ENCODE data around the gene CSF2.

The CSF2 gene

DNA sequence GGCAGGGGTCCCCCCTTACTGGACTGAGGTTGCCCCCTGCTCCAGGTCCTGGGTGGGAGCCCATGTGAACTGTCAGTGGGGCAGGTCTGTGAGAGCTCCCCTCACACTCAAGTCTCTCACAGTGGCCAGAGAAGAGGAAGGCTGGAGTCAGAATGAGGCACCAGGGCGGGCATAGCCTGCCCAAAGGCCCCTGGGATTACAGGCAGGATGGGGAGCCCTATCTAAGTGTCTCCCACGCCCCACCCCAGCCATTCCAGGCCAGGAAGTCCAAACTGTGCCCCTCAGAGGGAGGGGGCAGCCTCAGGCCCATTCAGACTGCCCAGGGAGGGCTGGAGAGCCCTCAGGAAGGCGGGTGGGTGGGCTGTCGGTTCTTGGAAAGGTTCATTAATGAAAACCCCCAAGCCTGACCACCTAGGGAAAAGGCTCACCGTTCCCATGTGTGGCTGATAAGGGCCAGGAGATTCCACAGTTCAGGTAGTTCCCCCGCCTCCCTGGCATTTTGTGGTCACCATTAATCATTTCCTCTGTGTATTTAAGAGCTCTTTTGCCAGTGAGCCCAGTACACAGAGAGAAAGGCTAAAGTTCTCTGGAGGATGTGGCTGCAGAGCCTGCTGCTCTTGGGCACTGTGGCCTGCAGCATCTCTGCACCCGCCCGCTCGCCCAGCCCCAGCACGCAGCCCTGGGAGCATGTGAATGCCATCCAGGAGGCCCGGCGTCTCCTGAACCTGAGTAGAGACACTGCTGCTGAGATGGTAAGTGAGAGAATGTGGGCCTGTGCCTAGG is at the start of gene CSF2:
Gene CSF2, plus strand, starts transcription at position 559 of the 783 bp plus-strand sequence. Its CDS starts 35 bp downstream, at position 594.
- DNase-seq = peak; percentile 26

DNA sequence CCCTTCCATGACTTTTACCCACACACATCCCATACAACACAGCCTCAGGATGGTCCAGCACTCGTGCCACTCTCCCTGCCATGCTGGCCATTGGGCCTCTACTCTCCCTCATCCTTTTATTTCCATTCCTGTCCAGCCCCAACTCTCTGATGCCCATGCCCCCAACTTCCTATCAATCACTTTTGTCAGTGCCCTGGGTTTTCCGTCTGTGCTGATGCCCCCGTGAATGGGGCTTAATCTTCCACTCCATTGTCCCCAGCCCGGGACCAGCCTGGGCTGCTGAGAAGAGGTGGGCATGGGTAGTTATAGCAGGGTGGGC is 49.5 kb upstream of the CSF2 start:
- no peak for DNase-seq

DNA sequence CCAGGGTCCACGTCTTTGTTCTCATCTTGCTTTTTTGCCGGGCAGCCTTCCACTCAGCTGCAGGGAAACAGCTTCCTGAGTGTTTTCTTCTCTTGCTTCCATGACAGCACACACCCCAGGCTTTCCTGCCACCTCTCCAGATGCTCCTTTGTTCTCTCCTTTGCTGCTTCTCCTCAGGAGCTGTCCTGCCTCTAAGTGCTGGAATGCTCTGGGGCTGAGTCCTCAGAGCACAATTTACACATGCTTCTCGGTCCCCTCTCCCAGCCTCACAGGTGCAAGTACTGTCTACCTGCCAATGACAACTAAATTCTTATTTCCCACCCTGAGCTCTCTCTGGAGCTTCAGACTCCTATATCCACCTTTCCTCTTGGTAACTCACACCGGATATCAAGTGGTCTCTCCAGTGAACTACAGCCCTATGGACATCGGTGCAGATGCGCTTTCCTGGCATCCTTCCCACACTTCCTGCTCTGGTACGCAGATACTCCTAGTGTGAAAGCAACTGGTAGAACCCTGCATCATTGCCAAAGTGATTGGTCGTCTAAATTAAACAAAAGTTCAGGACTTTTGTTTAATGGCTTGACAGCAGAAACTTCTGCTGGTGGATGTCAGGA is 48.7 kb upstream of the CSF2 start:
- no peak for DNase-seq

DNA sequence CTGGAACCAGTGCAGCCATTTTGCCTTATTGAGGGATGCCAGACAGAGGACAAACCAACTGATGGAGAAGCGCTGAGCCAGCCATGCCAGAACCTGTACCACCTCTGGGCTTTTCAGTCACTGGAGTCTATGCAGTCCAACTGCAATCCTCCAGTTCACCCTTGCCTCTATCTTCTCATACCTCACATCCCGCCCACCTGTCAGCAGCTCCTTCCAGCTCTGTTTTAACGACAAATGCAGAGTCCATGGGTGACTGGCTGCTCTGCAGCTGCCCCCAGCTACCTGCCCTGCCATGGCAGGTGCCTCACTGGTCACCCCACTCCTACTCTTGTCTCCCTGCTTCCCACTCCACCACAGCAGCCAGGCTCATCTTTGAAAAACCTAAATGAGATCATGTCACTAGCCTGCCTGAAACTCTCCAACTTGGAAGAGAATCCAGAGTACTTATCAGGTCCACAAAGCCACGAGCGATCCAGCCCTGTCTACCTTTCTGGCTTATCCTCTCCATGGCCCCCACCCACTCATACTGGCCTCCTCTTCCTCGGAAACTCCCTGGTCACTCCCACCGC is 48.1 kb upstream of the CSF2 start:
- DNase-seq = no peak

DNA sequence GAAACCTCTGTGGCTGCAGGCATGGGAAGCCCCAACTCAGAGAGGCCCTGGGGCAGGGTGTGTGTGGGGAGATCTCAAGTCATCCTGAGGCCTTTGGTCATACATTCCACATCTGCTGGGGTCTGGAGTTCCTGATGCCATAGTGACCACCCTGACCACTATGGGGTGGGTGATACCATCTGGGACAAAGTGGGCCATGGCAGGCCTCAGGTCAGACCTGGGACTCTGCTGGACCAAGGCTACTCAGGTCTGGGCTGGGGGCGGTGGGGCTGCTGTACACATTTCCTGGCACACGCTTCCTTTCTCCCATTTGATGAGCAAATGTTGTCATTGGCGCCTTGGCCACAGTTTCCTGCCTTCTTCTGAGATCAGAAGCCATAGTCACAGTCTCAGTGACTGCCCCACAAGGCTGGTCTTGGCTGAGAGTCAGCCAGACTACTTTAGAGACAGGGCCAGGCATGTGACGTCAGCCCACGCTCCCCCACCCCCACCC is 47.0 kb upstream of the CSF2 start:
- DNase-seq = peak; percentile 35

DNA sequence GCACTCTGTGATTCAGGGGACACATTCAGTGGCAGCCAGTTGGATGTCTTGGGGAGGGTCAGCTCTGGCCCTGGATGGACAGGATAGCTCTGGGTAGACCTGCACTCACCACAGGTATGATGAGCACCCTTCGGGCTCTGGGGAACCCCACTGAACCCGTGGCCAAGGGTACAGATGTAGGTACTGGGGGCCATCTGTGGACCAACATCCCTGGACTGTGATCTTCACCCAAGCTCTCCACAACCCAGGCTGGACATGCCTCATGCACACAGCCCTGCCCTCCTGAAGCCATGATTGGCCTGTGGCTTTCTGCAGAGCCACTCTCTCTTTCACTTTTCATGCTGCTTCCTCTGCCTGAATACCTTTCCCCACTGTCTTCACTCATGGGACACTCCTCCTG is 46.6 kb upstream of the CSF2 start:
- no peak for DNase-seq

DNA sequence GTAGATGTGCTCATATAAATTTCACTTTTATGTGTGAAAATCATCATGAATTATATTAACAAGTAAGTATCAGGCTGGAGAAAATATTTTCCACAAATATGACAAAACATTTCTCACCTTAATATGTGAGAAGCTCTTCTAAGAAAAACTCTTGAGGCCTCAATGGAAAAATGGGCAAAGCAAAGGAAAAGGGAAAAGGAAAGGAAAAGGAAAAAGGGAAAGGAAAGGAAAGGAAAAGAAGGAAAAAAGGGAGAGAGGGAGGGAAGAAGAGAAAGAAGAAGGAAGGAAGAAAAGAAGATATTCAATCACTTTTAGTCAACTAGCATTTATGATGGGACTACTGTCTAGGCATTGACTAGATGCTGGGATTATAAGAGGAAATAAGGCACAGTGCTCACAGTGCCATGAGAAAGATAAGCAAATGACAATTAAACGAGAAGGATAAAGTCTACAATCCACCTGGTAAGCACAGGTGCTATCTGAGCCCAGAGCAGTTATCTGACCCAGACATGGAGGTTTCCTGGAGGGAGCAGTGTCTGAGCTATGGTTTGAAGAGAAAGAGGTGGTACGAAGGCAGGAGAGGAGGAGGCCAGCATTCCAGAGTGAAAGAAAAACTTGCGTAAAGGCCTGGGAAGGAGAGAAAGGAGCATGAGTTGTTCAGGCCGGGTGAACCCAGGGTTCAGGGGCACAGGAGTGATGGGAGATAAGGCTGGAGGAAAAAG is 43.8 kb upstream of the CSF2 start:
- no peak for DNase-seq

DNA sequence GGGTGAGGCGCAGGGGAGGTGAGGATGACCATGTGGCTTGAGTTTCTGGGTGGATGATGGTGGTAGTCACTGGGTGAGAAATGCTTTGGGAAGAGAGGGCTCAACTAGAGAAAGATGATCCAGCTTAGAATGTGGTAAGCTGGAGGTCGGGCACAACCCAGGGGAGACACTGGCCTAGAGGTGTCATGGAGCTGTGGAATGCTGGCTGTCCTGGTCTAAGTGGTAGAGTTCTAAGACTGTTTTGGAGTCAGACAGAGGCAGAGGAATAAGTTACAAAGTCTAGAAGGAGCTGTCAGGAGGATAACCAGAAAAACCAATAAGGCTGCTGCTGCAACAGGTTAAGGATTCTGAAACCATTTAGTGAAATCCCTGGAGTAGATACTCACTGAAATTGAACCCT is 43.0 kb upstream of the CSF2 start:
- DNase-seq = no peak

DNA sequence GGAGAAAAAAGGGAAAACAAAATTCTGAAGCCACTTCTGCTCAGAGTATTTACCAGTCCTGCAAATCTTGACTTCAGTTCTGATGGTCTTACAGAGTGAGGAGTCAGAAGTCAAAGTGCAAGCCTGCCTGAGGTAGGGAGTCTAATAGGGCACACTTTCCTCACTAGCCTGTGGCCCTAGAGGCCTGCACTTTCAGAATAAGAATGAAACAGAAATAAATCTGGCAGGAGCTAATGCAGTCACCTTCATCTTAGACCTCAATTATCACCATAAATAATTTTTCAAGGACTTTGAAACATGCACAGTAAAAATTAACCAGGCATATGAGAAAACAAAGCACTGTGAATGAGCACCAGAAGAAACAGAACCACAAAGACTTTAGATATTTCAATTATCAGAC is 41.4 kb upstream of the CSF2 start:
- DNase-seq = no peak

DNA sequence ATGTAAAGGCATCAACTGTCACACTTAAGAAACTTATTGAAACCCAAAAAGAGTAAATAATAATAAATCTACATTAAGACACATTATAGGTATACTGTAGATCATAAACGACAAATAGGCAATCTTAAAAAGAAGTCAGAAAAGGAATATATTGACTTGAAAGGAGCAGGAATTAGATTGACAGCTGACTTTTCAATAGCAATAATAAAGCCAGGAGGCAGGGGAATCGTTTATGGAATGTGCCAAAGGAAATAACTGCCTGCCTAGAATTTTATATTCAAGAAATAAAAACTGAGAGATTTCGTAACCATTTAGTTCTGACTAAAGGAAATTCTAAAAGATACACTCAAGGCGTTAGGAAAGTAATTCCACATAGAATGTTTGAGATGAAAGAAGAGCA is 40.5 kb upstream of the CSF2 start:
- DNase-seq = no peak

DNA sequence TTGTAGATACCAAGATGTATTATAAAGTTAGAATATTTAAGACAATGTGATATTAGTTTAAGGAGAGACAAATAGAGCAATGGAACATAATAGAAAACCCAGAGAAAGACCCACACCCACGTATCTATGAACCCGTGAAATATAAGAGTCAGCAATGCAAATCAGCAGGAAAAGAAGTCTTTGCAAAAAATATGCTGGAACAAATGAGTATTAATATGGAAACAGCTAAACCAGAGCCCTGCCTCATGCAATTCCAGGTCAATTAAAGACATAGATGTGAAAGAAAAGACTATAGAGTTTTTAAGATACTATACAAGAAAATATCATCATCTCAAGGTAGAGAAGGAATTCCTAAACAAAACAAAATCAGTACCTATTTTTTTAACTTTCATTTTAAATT is 36.2 kb upstream of the CSF2 start:
- no peak for DNase-seq

DNA sequence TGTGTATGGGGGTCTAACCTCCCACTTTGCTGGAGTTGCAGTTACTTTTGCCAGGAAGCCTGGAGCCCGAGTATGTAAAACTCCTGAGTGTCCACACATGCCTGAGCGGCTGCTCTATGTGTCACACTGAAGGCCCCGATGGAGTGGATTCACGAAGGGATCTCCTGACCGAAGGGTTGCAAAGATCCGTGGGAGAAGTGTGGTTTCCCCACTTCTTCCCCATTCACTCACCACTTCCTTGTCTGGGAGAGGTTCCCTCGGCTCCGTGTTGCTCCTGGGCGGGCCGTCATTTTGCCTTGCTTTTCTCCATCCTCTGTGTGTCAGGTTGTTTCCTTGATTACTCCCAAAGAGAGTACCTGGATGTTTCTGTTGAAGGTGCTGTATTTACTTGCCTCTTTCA is 29.4 kb upstream of the CSF2 start:
- DNase-seq = no peak

DNA sequence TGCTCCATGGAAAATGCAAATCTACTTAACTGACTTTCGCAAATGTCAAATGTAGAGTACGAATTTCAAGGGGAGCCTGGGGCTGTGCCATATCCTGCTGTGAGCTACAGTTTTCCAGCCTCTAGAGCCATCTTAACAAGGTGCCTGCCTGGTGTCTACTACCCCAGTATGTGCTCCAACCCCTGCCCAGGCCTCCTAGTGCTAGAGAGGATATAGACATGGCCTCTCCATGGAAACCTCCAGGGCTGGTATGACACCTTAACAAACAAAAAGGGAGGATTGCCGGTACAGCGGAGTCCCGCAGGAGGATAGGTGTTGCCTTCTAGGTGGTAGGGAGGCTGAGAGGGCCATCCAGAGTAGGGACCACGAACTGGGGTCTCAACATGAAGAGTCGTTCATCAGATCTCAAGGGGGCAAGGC is 26.7 kb upstream of the CSF2 start:
- no peak for DNase-seq

DNA sequence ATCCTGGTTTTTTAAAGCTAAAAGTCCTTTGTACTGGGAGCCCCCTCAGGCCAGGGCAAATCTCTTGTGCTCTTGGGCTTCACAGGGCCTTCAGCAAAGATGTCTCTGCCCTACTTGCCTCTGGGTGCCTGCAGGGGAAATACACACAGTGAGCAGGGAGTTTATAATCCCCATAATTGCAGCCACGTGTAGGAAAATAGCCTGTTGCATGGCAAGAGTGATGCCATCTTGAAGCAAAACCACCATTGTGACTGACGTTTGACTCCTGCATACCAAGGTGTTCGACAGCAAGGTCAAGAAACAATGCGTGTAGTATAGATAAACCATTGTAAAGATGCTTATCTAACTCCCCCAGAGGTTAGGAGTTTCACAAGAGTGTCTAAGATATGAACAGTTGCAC is 24.5 kb upstream of the CSF2 start:
- DNase-seq = no peak

DNA sequence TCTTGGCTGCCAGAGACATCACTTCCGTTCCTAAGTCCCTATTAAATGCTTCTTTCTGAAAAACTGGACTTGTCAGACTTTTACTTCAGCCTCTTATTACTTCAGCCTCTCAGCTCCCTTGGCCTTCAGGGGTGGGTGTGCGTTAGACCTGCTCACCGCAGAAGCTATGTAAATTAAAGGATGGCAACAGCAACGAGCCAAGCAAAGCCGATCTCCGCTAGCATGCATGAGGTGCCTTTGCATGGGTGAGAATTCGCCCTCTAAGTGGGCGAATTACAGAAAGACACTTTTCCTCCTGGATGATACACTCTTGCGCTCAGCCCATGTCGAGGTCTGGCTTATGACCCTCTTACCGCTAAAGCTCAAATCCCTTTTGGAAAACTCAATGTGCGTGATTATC is 24.0 kb upstream of the CSF2 start:
- no peak for DNase-seq

DNA sequence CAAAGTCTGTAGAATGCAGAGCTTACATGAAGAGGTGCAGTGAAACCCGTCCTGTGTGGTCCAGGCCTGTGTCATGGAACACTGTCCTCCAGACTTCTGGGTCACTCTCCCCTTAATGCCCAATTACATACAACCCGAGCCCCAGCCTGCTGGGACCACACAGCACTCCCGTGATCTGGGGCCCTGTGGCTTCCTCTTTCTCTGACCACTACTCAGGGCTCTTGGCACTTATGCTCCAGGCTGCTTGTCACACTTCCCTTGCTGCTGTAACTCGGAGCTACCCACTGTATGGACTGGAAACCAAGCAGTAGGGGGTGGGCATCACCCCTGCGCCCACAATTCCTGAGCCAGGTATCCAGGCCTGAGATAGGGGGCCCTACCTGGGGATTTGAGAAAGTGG is 23.5 kb upstream of the CSF2 start:
- no peak for DNase-seq

DNA sequence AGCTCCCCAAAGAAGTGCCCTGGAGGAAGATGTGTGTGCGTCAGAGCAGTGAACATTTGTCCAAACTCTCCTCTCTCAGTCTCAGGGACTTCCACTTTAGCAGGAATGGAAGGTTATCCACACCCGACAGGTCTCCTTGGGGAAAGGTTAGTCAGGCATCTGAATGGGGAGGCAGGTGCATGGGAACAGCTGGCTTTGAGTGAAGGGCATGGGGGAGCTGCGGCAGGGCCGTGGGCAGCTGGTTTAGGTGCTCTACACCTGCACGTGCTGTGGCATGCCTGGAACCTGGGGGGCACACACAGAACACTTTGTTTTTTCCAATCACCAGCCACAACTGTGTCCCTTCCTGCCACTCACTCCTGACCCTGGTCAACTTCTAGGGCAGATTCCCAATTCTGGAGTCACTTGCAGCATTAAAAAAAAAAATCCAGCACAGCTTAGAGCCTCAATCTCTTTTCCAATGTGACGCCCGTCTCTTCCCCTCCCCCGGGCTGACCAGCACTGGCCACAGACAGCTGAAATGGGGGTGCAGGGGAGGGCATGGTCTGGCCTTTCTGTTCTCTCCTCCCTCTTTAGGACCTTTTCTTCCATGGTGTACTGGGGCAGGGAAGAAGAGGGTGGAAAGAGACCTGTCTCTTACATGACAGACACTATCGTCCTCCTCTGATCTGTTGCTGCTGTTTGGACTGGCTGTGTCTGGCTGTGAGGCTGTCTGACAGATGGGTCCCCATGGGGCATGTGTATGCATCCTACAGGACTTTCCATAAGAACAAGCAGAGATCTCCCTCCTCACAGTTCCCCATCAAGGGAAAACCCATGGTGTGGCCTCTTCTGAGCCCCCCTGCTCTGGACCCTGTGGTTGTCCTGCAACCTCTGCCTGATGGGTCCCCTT is 22.7 kb upstream of the CSF2 start:
- no peak for DNase-seq

DNA sequence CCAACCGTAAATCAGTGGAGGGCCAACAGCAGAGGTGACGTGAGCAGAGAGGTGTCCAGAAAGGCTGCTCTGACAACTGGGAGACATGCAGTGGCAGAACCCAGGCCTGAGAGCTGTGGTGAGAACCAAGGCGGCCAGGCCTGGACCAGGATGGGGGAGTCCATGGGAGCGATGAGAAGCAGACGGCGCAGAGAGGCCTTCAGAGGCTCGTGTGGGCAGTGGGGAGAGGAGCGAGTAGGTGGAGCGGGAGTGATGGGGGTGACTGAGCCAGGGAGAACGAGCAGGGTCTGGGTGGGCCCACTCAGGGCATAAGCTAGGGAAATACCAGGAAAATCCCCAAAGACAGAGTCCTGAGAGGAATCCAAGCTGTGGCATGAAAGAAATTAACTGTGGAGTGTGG is 21.1 kb upstream of the CSF2 start:
- no peak for DNase-seq

DNA sequence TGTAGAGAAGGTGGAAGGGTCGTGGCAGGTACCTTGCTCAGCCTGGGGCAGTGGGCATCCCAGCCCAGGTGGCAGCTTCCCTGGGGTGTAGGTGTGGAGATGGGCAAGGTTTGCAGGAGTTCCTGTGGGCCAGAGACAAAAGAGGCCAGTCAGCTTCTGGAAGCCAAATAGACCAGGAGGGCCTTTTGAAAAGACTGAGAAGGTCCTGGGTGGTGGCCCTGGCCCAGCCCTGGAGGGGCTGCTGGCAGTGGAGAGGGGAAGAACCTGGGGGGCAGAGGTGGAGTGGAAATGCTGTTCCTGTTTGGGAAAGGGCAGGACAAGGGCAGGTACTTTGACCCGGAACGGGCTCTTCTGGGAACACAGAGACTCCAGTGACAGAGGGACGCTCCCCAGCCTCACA is 20.1 kb upstream of the CSF2 start:
- no peak for DNase-seq

DNA sequence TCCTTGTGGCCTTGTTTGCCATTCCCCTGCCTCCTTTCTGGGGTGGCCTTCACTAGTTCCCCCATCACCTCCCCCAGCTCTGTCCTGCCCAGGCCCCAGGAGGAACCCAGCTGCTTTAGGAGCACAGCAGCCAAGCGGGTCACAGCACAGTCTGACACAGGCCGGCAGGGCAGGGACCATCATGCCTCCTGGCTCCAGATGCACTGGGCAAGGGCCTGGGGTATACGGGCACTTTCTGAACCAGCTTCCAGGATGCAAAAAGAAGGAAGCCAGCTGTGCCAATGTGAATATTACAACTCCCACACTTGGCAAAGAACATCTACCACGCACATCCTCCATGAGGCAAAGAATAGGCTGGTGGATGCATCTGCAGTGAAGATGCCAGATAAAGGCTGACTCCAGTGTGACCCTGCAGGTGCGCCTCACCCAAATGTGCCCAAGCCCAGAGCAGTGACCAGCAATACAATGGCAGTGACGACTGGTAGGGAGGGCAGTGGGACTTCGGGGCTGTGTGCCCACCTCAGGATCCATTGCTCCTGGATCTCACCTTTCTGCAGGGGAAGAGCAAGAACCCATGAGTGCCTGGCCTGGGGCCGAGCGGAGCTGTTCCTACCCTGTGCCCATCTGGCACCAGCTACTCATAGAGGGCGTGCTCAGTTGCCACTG is 19.4 kb upstream of the CSF2 start:
- DNase-seq = no peak

DNA sequence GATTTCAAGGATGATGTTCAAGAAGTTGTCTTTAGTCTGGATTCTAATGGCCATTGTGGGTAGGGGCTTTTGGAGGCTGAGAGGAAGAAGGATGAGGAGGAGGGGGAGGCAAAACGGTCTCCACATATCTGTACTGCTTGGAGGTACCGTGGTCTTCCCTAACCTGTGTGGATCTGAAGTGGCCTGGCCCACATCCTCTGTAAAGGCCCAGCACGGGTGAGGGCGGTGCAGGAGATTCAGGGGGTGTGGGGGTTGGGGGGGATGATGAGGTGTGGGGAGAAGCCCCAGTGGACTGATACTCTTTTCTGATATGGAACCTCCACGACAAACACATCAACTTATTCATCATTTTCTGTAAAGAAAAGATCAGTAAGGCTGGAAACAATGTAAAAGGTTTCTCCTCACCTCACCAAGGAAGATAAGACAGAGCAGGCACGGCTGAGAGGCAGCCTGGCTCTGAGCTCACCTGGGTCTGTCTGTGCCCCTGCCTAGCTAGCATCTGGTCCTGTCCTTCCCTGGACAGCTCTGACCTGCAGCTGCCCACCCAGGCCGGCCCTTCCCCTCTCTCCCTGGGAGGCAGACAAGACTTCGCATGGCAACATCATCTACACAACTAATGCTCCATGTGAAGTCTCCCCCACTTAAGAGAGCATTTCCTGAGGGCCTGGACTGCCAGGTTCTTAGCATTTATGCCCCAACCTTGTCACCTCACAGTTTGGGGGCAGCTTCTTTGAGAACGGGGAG is 18.7 kb upstream of the CSF2 start:
- no peak for DNase-seq

DNA sequence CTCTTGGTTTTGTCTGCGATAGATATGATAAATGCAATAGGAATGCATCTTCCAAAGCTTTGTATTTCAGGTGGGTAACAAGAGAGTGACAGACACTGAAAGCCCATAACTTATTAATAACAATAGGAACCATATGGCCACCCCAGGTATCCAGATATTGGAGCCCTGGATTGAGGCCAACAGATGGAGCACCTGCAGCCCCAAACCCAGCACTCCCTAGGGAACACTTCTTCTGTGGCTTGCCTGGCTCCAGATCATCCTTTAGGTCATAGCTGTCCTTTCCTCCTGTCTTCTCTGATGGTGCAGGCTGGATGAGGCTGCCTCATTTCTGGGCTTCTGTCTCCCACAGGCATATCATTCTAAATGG is 18.2 kb upstream of the CSF2 start:
- no peak for DNase-seq

All from activated naive CD4-positive, alpha-beta T cell treated with Interleukin-2 at 50 U/mL for 16 hours (primary cell).